Measurements from ENCODE around the gene ANO10. TPM values are rescaled to one million over a fixed set of nuclear protein-coding genes. Genes with fewer than 3 reads are reported as not detected.

ANO10 gene
- total RNA-seq, 1 experiment from 2014 or later: 15.0 TPM

DNA sequence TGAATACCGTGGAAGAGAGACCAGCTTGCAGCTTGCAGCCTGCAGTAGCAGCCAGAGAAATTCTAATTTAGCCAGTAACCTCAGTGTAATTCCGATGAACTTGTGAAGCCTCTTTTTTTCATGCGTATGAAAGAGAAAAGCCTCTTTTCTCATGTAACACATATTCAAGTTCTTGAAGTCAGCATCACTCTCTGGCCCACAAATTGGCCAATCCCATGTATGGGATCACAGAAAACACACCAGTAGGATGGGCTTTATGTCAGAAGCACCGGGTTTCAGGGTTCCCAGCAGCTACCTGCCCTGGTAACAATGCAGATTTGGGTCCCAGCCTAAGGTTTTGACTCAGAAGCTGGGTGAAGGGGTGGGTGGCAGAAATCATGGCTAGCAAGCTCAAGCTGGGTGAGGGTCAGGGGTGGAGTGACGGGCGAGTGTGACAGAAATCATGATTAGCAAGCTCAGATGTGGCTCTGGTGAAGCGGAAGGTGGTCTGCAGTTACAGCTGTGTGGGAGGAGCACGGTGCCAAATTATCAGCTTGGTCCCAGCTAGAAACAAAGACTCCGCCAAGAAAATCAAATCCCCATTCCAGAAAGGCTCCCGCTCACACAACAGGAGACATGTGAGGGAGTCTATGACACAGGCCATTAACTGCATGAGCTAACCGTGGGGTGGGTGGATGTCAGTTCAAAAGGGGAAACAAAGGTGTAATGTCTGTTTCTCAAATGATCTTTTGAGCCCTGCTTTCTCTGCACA lies 248.8 kb downstream of the ANO10 start:
- no peak for DNase-seq (ENCODE audit: unreplicated experiment)
- H3K36me3 Mint-ChIP-seq (ENCODE audit: insufficient read depth, unreplicated experiment): no peaks in the 10 kb centered on the region
- H3K4me3 Mint-ChIP-seq (ENCODE audit: unreplicated experiment): no peak overlapping the region
- no peaks in the 10 kb centered on the region for H3K27me3 Mint-ChIP-seq (ENCODE audit: insufficient read depth, unreplicated experiment)
- H3K9me3 Mint-ChIP-seq (ENCODE audit: unreplicated experiment): no peaks in the 10 kb centered on the region
- no TSS peak for BruUV-seq (replicated peaks)
- TF ChIP-seq, protein P1, sequence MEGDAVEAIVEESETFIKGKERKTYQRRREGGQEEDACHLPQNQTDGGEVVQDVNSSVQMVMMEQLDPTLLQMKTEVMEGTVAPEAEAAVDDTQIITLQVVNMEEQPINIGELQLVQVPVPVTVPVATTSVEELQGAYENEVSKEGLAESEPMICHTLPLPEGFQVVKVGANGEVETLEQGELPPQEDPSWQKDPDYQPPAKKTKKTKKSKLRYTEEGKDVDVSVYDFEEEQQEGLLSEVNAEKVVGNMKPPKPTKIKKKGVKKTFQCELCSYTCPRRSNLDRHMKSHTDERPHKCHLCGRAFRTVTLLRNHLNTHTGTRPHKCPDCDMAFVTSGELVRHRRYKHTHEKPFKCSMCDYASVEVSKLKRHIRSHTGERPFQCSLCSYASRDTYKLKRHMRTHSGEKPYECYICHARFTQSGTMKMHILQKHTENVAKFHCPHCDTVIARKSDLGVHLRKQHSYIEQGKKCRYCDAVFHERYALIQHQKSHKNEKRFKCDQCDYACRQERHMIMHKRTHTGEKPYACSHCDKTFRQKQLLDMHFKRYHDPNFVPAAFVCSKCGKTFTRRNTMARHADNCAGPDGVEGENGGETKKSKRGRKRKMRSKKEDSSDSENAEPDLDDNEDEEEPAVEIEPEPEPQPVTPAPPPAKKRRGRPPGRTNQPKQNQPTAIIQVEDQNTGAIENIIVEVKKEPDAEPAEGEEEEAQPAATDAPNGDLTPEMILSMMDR (IDR thresholded peaks at IDR 0.05; ENCODE audit: unreplicated experiment): no peak
- H3K27ac Mint-ChIP-seq (ENCODE audit: low read depth, unreplicated experiment): no peak overlapping the region
- intact Hi-C loops (cut with micrococcal nuclease): loop anchor here (10.0 kb wide), 1 partner anchor 122 kb away; no protein-coding TSS in a partner anchor
- POLR2A ChIA-PET: interaction anchor here (0.7 kb wide), 1 partner anchor 357 kb away, joined by 3 read pairs; no protein-coding TSS in a partner anchor
- no peaks in the 10 kb centered on the region for H3K4me1 Mint-ChIP-seq (ENCODE audit: insufficient read depth, unreplicated experiment)
- CTCF ChIA-PET: interaction anchor here (0.6 to 1.6 kb wide), 3 partner anchors 129 to 386 kb away, joined by 3 to 4 read pairs (median 3); no protein-coding TSS in a partner anchor

DNA sequence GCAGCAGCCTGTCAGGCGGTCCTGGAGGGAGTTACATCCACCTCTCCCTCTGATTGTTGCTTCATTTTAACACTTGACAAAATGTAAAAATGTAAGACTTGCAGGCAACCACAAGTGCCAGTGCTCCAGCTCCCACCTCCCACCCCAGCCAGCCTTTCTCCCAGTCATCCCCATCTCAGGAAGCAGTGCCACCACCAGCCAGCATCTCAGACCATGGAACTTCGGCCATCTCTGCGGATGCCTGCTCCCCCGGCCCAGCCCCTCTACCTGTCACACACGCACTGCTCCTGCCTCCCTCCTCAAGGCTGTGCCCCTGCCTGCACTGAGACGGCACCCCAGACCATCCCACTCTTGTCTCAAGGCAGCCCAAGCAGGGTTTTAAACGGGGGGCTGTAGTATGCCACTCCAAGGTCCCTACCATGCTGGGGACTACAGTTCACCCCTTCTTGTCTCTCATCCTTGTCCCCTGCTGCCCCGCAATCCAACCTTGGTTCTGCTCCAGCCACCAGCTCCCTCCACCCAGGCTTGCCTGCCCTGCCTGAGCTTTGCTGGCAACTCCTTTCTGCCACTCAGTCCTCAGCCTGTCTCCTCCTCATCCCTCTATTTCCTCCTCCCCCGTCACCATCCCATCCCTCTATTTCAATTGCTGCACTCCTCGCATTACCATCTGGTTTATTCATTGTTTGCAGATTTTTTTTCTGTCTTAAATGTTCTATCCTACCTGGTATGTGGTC lies 249.6 kb downstream of the ANO10 start:
- Mint-ChIP-seq H3K27ac (ENCODE audit: low read depth, unreplicated experiment) (no peak overlapping the region), H3K36me3 (ENCODE audit: insufficient read depth, unreplicated experiment) (no peaks in the 10 kb centered on the region), H3K9me3 (ENCODE audit: unreplicated experiment) (no peaks in the 10 kb centered on the region), H3K4me3 (ENCODE audit: unreplicated experiment) (no peak overlapping the region), H3K27me3 (ENCODE audit: insufficient read depth, unreplicated experiment) (no peaks in the 10 kb centered on the region), H3K4me1 (ENCODE audit: insufficient read depth, unreplicated experiment) (no peaks in the 10 kb centered on the region)
- intact Hi-C loops (cut with micrococcal nuclease): loop anchor here (10.0 kb wide), 1 partner anchor 123 kb away; no protein-coding TSS in a partner anchor
- TF ChIP-seq, protein P1 (IDR thresholded peaks at IDR 0.05; ENCODE audit: unreplicated experiment): no peak
- DNase-seq (ENCODE audit: unreplicated experiment): no peak
- no TSS peak for BruUV-seq (replicated peaks)
- CTCF ChIA-PET: interaction anchor here (0.6 kb wide), 1 partner anchor 385 kb away, joined by 3 read pairs; no protein-coding TSS in a partner anchor
- POLR2A ChIA-PET: interaction anchor here (0.7 kb wide), 1 partner anchor 358 kb away, joined by 3 read pairs; no protein-coding TSS in a partner anchor

DNA sequence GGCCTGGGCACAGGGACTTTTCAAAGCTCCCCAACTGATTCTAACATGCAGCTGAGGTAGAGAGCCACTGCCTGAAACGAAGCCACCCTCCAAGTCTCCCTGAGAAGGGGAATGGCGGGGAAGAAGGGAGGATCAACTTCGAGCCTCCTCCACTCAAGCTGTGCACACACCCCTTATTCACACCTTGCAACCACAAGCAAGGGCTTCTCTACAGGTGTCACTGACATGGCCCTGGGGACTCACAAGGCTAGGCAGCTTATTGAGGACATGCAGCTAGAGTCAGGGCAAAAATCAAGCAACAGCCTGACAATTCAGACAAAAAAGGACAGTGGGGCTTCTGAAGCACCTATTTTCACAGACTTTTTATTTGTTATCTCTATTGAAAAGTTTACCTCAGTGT lies 250.3 kb downstream of the ANO10 start:
- CTCF ChIA-PET: no interaction called here
- no peak for DNase-seq (ENCODE audit: unreplicated experiment)
- POLR2A ChIA-PET: no interaction called here
- no peak overlapping the region for H3K27ac Mint-ChIP-seq (ENCODE audit: low read depth, unreplicated experiment)
- no peaks in the 10 kb centered on the region for H3K27me3 Mint-ChIP-seq (ENCODE audit: insufficient read depth, unreplicated experiment)
- no TSS peak for BruUV-seq (replicated peaks)
- H3K36me3 Mint-ChIP-seq (ENCODE audit: insufficient read depth, unreplicated experiment): no peaks in the 10 kb centered on the region
- TF ChIP-seq, protein P1 (IDR thresholded peaks at IDR 0.05; ENCODE audit: unreplicated experiment): no peak
- intact Hi-C loops (cut with micrococcal nuclease): loop anchor here (10.0 kb wide), 1 partner anchor 123 kb away; no protein-coding TSS in a partner anchor
- no peak overlapping the region for H3K4me3 Mint-ChIP-seq (ENCODE audit: unreplicated experiment)
- H3K9me3 Mint-ChIP-seq (ENCODE audit: unreplicated experiment): no peaks in the 10 kb centered on the region
- no peaks in the 10 kb centered on the region for H3K4me1 Mint-ChIP-seq (ENCODE audit: insufficient read depth, unreplicated experiment)

DNA sequence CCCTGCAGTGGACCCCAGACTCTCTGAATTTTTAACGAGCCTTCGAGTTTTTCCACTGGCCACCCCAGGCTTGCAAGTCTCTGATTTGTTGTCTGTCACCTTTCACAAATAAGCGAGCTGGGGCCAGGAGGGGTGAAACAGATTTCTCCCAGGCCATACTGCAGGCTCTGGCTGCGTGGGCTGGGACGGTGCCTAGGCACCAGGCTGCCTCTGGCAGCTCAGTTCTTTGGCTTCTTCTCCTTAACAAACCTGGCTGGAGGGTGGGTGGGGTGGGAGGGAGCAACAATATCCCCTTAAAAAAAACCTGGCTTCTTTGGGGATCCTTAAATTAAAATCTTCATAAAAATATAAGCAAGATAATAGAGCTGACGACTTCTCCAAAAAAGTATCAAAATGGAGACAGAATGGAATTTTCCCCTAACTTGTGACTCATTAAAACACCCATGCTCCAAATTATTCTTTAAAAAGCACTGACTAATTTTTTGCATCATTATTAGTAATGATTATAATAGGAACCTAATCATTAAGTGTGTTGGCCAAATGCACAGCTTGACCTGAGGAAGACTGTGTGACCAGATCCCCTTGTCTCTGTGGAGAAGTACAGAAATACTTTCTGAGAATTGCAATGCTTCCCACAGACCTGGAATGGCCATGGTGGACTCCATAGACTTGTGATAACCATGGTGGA lies 251.4 kb downstream of the ANO10 start:
- POLR2A ChIA-PET: no interaction called here
- no peaks in the 10 kb centered on the region for H3K4me1 Mint-ChIP-seq (ENCODE audit: insufficient read depth, unreplicated experiment)
- DNase-seq (ENCODE audit: unreplicated experiment): no peak
- no peaks in the 10 kb centered on the region for H3K27me3 Mint-ChIP-seq (ENCODE audit: insufficient read depth, unreplicated experiment)
- TF ChIP-seq, protein P1 (IDR thresholded peaks at IDR 0.05; ENCODE audit: unreplicated experiment): no peak
- H3K9me3 Mint-ChIP-seq (ENCODE audit: unreplicated experiment): no peaks in the 10 kb centered on the region
- H3K4me3 Mint-ChIP-seq (ENCODE audit: unreplicated experiment): no peak overlapping the region
- H3K27ac Mint-ChIP-seq (ENCODE audit: low read depth, unreplicated experiment): no peak overlapping the region
- CTCF ChIA-PET: no interaction called here
- BruUV-seq (replicated peaks): no TSS peak
- intact Hi-C loops (cut with micrococcal nuclease): loop anchor here (10.0 kb wide), 1 partner anchor 124 kb away; no protein-coding TSS in a partner anchor
- no peaks in the 10 kb centered on the region for H3K36me3 Mint-ChIP-seq (ENCODE audit: insufficient read depth, unreplicated experiment)

Measured in MCF 10A (cell line).